Heart left ventricle (tissue), 13 donors: Measurements from ENCODE around the gene TEDC1.

Source experiments
- POLR2A ChIP-seq, 2 donors: fragments of 450-650 bp; IDR thresholded peaks; one replicate each; pipeline ENCODE4 v1.6.1; 2017; ENCODE audit warnings: antibody characterized with exemption in 2 of 2, mild to moderate bottlenecking in 2 of 2, moderate library complexity in 2 of 2
- TF ChIP-seq, protein P1 (sequence below), 12 donors: fragments of 200-600 bp; sonication (generic) in 4 of 12; IDR thresholded peaks; one replicate each; pipeline versions ENCODE4 v1.5.0 to v1.8.0; 2018 to 2022; ENCODE audit warnings: antibody characterized with exemption in 12 of 12, mild to moderate bottlenecking in 5 of 12
- donor health status: ischemic (EF 13 %, LVEDD 7.1; RV severe dilation, severe dysfunction).
- donor health status: DM: no; HTN: yes; CAD: no.
- donor health status: DM: no; HTN: no; CAD: no.
- donor health status: ischemic (EF 25% LVEDD 6.9; RV normal size, moderate dysfunction).
- donor health status: ischemic (EF 25% LVEDD 5.7; RV mildly dilated, moderate dysfunction).
- donor health status: ischemic (EF 35%, LVEDD 5.7; RV mildly dilated, moderate dysfunction).
- donor health status: nonischemic (EF 11% LVEDD 7.7; RV severe dilation, severe dysfunction).
- donor health status: DM: yes; HTN: yes; CAD: no.
- donor health status: PGD.
- donor health status: ischemic (EF 29% LVEDD 5.4; RV normal size, mild dysfunction).
- donor health status: nonischemic (EF 23%, LVEDD 6.1; RV moderate dilation, normal function).

DNA sequence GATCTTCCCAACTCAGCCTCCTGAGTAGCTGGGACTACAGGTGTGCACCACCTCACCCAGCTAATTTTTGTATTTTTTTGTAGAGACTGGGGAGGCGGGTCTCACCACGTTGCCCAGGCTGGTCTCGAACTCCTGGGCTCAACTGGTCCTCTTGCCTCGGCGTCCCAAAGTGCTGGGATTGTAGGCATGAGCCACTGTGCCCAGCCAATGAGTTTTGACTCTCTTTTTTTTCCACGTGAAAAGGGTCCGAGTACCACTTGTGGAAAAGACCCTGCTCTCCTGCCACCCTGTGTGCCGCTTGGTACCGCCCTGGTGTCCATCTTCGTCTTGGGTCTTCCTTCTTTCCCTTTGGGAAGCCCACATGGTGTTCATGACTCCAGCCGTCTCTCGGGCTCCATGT lies 17.6 kb downstream of the TEDC1 start:
- no peak for TF ChIP-seq POLR2A (IDR thresholded peaks at IDR 0.05)
- TF ChIP-seq, protein P1, sequence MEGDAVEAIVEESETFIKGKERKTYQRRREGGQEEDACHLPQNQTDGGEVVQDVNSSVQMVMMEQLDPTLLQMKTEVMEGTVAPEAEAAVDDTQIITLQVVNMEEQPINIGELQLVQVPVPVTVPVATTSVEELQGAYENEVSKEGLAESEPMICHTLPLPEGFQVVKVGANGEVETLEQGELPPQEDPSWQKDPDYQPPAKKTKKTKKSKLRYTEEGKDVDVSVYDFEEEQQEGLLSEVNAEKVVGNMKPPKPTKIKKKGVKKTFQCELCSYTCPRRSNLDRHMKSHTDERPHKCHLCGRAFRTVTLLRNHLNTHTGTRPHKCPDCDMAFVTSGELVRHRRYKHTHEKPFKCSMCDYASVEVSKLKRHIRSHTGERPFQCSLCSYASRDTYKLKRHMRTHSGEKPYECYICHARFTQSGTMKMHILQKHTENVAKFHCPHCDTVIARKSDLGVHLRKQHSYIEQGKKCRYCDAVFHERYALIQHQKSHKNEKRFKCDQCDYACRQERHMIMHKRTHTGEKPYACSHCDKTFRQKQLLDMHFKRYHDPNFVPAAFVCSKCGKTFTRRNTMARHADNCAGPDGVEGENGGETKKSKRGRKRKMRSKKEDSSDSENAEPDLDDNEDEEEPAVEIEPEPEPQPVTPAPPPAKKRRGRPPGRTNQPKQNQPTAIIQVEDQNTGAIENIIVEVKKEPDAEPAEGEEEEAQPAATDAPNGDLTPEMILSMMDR (IDR thresholded peaks at IDR 0.05), result no peak
